ENCODE data around the gene ABCA4. TPM values are rescaled to one million over a fixed set of nuclear protein-coding genes. Genes with fewer than 3 reads are reported as not detected.

ABCA4 gene
- total and polyA plus RNA-seq, 2 donors (not counting 3 experiments of a cell fraction or from before 2014, with no cell fraction given) = 2.3 to 4.9 TPM

DNA sequence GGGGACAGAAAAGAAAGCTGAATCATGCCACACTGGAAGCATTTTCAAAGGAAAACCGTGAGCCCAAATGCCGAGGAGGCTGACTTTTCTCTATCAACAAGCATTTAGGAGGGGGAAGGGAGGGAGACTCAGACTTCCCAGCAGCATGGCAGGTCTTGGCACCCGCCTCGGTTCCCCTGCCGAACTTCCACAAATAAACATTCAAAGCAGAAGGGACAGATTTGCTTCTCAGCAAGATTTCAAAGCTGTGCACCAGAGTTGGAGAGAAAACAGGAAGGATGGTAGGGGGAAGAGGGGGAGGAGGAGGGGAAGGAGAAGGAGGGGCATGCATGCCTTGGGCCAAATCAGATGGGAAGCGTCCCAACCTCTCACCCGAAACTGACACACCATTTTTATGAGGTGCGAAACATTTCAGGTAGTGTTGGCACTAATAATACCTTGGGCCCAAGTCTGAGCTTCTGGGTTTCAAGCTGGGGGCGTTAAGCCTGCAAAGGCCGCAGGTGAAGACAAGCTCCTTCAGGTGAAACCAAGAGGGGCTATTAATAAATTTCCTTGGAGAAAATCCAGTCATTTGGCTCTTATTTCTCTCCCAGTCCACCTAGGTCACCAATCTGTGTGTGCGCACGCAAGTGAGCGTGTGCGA lies 26.4 kb downstream of the ABCA4 start:
- no TSS peak for BruUV-seq (replicated peaks)

DNA sequence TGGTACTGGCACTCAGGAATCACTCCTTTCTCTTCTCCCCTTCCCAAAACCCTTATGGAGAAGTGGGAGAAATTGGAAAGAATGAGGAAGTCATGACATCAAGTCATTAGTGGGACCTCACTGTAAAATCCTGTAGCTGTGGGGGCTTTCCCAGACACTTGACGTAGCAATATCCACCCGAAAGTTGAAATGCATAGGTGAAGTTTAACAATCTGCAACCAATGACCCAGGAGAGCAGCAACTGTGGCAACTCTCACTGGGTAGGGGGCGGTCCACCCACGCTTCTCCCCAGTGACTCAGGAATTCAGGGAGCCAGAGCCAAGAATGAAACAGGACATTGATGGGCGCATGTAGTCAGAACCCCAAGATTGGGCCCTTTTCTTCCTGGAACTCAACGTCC lies 27.0 kb downstream of the ABCA4 start:
- Histone ChIP-seq H3K4me2 (ENCODE audit: insufficient read depth, low read length) (peak overlapping the region; percentile 30), H4K20me1 (replicated peaks; ENCODE audit: control insufficient read depth, extremely low read depth, insufficient read depth, low read length) (no peaks in the 10 kb centered on the region), H3K27ac (ENCODE audit: insufficient read depth, low read depth, low read length) (peak overlapping the region; percentile 91), H3K4me3 (replicated peaks in 1 of 3; ENCODE audit: insufficient read depth in 1 of 3, low read depth in 1 of 3, low read length in 3 of 3) (no peak overlapping the region), H3K4me1 (ENCODE audit: control insufficient read depth, extremely low read depth, insufficient read depth, low read length) (peaks cover 56% of the 10 kb centered on the region), H3K27me3 (ENCODE audit: control insufficient read depth in 2 of 2, insufficient read depth in 2 of 2, low read length in 2 of 2) (no peaks in the 10 kb centered on the region), H3K79me2 (ENCODE audit: control insufficient read depth, insufficient read depth, low read length) (no peaks in the 10 kb centered on the region), H3K9ac (replicated peaks; ENCODE audit: extremely low read depth, insufficient read depth, low read length) (peak overlapping the region; percentile 74), H3K9me1 (replicated peaks; ENCODE audit: control insufficient read depth, extremely low read depth, insufficient read depth, low read length) (no peaks in the 10 kb centered on the region), H2AFZ (ENCODE audit: low read depth, low read length) (peak overlapping the region; percentile 5), H3K36me3 (ENCODE audit: control insufficient read depth in 2 of 2, extremely low read depth in 1 of 2, insufficient read depth in 2 of 2, low read length in 2 of 2) (no peaks in the 10 kb centered on the region), H3K9me3 (replicated peaks; ENCODE audit: control insufficient read depth, insufficient read depth, low read length) (no peaks in the 10 kb centered on the region)
- FAIRE-seq (no peak), DNase-seq (ENCODE audit: low read depth, low spot score) (no peak)
- no peak for TF ChIP-seq MYC (IDR thresholded peaks at IDR 0.05; ENCODE audit: low read depth, low read length)
- TF ChIP-seq, protein P1, sequence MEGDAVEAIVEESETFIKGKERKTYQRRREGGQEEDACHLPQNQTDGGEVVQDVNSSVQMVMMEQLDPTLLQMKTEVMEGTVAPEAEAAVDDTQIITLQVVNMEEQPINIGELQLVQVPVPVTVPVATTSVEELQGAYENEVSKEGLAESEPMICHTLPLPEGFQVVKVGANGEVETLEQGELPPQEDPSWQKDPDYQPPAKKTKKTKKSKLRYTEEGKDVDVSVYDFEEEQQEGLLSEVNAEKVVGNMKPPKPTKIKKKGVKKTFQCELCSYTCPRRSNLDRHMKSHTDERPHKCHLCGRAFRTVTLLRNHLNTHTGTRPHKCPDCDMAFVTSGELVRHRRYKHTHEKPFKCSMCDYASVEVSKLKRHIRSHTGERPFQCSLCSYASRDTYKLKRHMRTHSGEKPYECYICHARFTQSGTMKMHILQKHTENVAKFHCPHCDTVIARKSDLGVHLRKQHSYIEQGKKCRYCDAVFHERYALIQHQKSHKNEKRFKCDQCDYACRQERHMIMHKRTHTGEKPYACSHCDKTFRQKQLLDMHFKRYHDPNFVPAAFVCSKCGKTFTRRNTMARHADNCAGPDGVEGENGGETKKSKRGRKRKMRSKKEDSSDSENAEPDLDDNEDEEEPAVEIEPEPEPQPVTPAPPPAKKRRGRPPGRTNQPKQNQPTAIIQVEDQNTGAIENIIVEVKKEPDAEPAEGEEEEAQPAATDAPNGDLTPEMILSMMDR (IDR thresholded peaks at IDR 0.05; ENCODE audit: extremely low read depth in 1 of 2, insufficient read depth in 1 of 2, low read depth in 1 of 2, low read length in 2 of 2) = peak in 1 of 2 donors; percentile 1
- BruUV-seq (replicated peaks) = TSS peak; percentile 2
- dilution Hi-C loops (cut with MboI; ENCODE audit: extremely low pct_ligation_motif_present, low sequenced_read_pairs) (no loop called here), intact Hi-C loops (cut with micrococcal nuclease) (loop anchor here (1.0 kb wide), 2 partner anchors 48 to 231 kb away; no protein-coding TSS in a partner anchor)
- ChIA-PET POLR2A (interaction anchor here (1.2 kb wide), 1 partner anchor 25 kb away, joined by 15 read pairs; no protein-coding TSS in a partner anchor), CTCF (interaction anchor here (0.7 to 4.0 kb wide), 12 partner anchors 13 to 242 kb away, joined by 3 to 38 read pairs (median 8); no protein-coding TSS in a partner anchor)

More for the DNA sequence above, 26.4 kb downstream of the ABCA4 start:
- H3K4me2 ChIP-seq (ENCODE audit: insufficient read depth, low read length) = peak overlapping the region; percentile 30
- no peaks in the 10 kb centered on the region for H3K36me3 ChIP-seq (ENCODE audit: control insufficient read depth in 2 of 2, extremely low read depth in 1 of 2, insufficient read depth in 2 of 2, low read length in 2 of 2)
- H3K79me2 ChIP-seq (ENCODE audit: control insufficient read depth, insufficient read depth, low read length) = no peaks in the 10 kb centered on the region
- ChIA-PET POLR2A (interaction anchor here (1.2 kb wide), 1 partner anchor 25 kb away, joined by 15 read pairs; no protein-coding TSS in a partner anchor), CTCF (interaction anchor here (0.7 to 4.0 kb wide), 18 partner anchors 13 to 241 kb away, joined by 3 to 38 read pairs (median 5); no protein-coding TSS in a partner anchor)
- H3K27ac ChIP-seq (ENCODE audit: insufficient read depth, low read depth, low read length) = peak overlapping the region; percentile 91
- DNase-seq (ENCODE audit: low read depth, low spot score) (peak; percentile 96), FAIRE-seq (peak; percentile 84)
- dilution Hi-C loops (cut with MboI; ENCODE audit: extremely low pct_ligation_motif_present, low sequenced_read_pairs) (no loop called here), intact Hi-C loops (cut with micrococcal nuclease) (loop anchor here (1.0 kb wide), 2 partner anchors 48 to 231 kb away; no protein-coding TSS in a partner anchor)
- H3K9ac ChIP-seq (replicated peaks; ENCODE audit: extremely low read depth, insufficient read depth, low read length) = peak overlapping the region; percentile 74
- H2AFZ ChIP-seq (ENCODE audit: low read depth, low read length) = peak overlapping the region; percentile 5
- H3K27me3 ChIP-seq (ENCODE audit: control insufficient read depth in 2 of 2, insufficient read depth in 2 of 2, low read length in 2 of 2) = no peaks in the 10 kb centered on the region
- H3K9me3 ChIP-seq (replicated peaks; ENCODE audit: control insufficient read depth, insufficient read depth, low read length) = no peaks in the 10 kb centered on the region
- TF ChIP-seq GATA2 (IDR thresholded peaks at IDR 0.05; ENCODE audit: insufficient read depth, insufficient read length, low read depth, low read length) (peak; percentile 33), POLR2A (IDR thresholded peaks at IDR 0.05; ENCODE audit: low read depth, low read length) (peak; percentile 39), EZH2 (IDR thresholded peaks at IDR 0.05; ENCODE audit: borderline replicate concordance, low read depth, low read length, severe bottlenecking) (no peak), POLR2AphosphoS5 (IDR thresholded peaks at IDR 0.05; ENCODE audit: insufficient read depth, low read depth, low read length) (peak; percentile 34)
- no peaks in the 10 kb centered on the region for H3K9me1 ChIP-seq (replicated peaks; ENCODE audit: control insufficient read depth, extremely low read depth, insufficient read depth, low read length)
- H4K20me1 ChIP-seq (replicated peaks; ENCODE audit: control insufficient read depth, extremely low read depth, insufficient read depth, low read length) = no peaks in the 10 kb centered on the region
- peaks cover 56% of the 10 kb centered on the region for H3K4me1 ChIP-seq (ENCODE audit: control insufficient read depth, extremely low read depth, insufficient read depth, low read length)
- no peak overlapping the region for H3K4me3 ChIP-seq (replicated peaks in 1 of 3; ENCODE audit: insufficient read depth in 1 of 3, low read depth in 1 of 3, low read length in 3 of 3)

Measured in endothelial cell of umbilical vein (primary cell).